ENCODE data around the gene ZSCAN23.
A peak's percentile ranks its signal among the peaks of the same experiment; 100 is the strongest.
"Not testable (repeated sequence)": the region's sequence is repeated elsewhere in the genome, so short reads cannot be mapped to it uniquely, and the experiment has no call there.

ZSCAN23 gene

DNA sequence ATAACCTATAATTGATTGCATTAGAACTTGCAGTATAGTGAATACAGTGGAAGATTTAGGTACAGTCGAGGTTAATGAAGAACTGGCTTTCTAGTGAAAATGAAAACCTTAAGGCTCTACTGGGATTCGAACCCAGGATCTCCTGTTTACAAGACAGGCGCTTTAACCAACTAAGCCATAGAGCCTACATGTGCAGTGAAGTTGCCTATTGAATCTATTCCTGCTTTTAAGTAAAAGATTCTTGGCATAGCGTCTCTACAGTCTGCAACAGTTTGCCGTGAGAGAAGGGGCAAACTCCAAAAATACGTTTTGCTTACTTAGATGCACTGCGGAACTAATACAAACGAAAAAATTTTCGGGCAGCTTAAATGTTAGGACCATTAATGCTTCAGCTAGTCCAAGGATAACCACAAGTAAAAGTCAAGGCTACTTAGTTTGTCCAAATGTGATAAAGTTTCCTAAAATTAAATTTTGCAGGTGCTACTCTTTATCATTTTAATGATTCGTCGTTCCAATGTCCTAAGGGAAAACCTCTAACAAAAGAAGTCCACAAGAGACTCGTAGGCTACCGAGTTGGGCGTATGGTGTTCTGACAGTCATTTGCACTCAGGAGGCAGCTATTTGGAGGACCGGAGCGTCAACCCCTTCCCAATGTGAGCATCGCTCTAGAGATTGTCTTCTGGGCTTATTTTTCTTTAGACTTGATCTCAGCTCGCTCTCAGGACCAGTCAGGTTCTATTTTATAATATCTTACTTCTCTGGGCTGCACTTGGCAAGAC lies 31.3 kb upstream of the ZSCAN23 start:
- peak; percentile 33 to 57 for DNase-seq (ENCODE audit: low read depth in 1 of 2, low spot score in 1 of 2)
- peaks cover 8% of the 10 kb centered on the region for H3K27me3 ChIP-seq (ENCODE audit: insufficient read depth, poor library complexity, severe bottlenecking)
- peak overlapping the region; percentile 48 for H3K4me3 ChIP-seq (replicated peaks; ENCODE audit: insufficient read depth, low read length)
- TF ChIP-seq, protein P1, sequence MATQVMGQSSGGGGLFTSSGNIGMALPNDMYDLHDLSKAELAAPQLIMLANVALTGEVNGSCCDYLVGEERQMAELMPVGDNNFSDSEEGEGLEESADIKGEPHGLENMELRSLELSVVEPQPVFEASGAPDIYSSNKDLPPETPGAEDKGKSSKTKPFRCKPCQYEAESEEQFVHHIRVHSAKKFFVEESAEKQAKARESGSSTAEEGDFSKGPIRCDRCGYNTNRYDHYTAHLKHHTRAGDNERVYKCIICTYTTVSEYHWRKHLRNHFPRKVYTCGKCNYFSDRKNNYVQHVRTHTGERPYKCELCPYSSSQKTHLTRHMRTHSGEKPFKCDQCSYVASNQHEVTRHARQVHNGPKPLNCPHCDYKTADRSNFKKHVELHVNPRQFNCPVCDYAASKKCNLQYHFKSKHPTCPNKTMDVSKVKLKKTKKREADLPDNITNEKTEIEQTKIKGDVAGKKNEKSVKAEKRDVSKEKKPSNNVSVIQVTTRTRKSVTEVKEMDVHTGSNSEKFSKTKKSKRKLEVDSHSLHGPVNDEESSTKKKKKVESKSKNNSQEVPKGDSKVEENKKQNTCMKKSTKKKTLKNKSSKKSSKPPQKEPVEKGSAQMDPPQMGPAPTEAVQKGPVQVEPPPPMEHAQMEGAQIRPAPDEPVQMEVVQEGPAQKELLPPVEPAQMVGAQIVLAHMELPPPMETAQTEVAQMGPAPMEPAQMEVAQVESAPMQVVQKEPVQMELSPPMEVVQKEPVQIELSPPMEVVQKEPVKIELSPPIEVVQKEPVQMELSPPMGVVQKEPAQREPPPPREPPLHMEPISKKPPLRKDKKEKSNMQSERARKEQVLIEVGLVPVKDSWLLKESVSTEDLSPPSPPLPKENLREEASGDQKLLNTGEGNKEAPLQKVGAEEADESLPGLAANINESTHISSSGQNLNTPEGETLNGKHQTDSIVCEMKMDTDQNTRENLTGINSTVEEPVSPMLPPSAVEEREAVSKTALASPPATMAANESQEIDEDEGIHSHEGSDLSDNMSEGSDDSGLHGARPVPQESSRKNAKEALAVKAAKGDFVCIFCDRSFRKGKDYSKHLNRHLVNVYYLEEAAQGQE (IDR thresholded peaks at IDR 0.05; ENCODE audit: insufficient replicate concordance, low read depth) = no peak
- TF ChIP-seq SPI1 (IDR thresholded peaks at IDR 0.05; ENCODE audit: borderline replicate concordance, low read depth) (no peak), POLR2AphosphoS5 (IDR thresholded peaks at IDR 0.05; ENCODE audit: low read depth) (no peak), GABPA (IDR thresholded peaks at IDR 0.05; ENCODE audit: low read depth) (no peak)
- TF ChIP-seq, protein P2, sequence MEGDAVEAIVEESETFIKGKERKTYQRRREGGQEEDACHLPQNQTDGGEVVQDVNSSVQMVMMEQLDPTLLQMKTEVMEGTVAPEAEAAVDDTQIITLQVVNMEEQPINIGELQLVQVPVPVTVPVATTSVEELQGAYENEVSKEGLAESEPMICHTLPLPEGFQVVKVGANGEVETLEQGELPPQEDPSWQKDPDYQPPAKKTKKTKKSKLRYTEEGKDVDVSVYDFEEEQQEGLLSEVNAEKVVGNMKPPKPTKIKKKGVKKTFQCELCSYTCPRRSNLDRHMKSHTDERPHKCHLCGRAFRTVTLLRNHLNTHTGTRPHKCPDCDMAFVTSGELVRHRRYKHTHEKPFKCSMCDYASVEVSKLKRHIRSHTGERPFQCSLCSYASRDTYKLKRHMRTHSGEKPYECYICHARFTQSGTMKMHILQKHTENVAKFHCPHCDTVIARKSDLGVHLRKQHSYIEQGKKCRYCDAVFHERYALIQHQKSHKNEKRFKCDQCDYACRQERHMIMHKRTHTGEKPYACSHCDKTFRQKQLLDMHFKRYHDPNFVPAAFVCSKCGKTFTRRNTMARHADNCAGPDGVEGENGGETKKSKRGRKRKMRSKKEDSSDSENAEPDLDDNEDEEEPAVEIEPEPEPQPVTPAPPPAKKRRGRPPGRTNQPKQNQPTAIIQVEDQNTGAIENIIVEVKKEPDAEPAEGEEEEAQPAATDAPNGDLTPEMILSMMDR (IDR thresholded peaks at IDR 0.05; ENCODE audit: insufficient read depth, low read length) = no peak
- H3K27ac ChIP-seq (replicated peaks) = no peak overlapping the region

DNA sequence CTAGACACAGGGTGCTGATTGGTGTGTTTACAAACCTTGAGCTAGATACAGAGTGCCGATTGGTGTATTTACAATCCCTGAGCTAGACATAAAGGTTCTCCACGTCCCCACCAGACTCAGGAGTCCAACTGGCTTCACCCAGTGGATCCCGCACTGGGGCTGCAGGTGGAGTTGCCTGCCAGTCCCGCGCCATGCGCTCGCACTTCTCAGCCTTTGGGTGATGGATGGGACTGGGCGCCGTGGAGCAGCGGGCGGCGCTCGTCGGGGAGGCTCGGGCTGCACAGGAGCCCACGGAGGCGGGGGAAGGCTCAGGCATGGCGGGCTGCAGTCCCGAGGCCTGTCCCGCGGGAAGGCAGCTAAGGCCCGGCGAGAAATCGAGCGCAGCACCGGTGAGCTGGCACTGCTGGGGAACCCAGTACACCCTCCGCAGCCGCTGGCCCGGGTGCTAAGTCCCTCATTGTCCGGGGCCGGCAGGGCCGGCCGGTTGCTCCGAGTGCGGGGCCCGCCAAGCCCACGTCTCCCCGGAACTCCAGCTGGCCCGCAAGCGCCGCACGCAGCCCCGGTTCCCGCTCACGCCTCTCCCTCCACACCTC lies 26.0 kb upstream of the ZSCAN23 start:
- H3K4me3 ChIP-seq (replicated peaks; ENCODE audit: insufficient read depth, low read length); H3K27ac ChIP-seq (replicated peaks); H3K27me3 ChIP-seq (ENCODE audit: insufficient read depth, poor library complexity, severe bottlenecking); DNase-seq (ENCODE audit: low read depth in 1 of 2, low spot score in 1 of 2): not testable (repeated sequence)

DNA sequence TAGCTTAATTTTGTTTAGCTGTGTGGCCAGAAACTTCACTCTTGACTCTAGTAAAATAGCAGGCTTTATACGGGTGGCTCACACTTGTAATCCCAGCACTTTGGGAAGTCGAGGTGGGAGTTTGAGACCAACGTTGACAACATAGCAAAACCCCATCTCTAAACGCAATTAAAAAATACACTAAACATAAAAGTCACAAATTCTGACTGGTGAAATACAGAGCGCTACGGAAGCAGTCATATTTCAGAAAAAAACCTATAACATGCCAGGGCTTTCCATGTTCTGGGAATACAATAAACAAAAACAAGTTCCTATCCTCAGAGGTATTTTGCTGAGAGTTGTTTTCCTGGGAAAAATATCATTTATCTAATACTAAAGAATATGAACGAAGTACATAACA lies 24.8 kb upstream of the ZSCAN23 start:
- Histone ChIP-seq H3K4me3 (replicated peaks; ENCODE audit: insufficient read depth, low read length) (no peak overlapping the region), H3K27ac (replicated peaks) (no peak overlapping the region), H3K27me3 (ENCODE audit: insufficient read depth, poor library complexity, severe bottlenecking) (peaks cover 3% of the 10 kb centered on the region)
- TF ChIP-seq SPI1 (IDR thresholded peaks at IDR 0.05; ENCODE audit: borderline replicate concordance, low read depth) (no peak), GABPA (IDR thresholded peaks at IDR 0.05; ENCODE audit: low read depth) (no peak), POLR2AphosphoS5 (IDR thresholded peaks at IDR 0.05; ENCODE audit: low read depth) (no peak)
- TF ChIP-seq, protein P1 (IDR thresholded peaks at IDR 0.05; ENCODE audit: insufficient replicate concordance, low read depth) = no peak
- TF ChIP-seq, protein P2 (IDR thresholded peaks at IDR 0.05; ENCODE audit: insufficient read depth, low read length) = no peak
- DNase-seq (ENCODE audit: low read depth in 1 of 2, low spot score in 1 of 2) = no peak

DNA sequence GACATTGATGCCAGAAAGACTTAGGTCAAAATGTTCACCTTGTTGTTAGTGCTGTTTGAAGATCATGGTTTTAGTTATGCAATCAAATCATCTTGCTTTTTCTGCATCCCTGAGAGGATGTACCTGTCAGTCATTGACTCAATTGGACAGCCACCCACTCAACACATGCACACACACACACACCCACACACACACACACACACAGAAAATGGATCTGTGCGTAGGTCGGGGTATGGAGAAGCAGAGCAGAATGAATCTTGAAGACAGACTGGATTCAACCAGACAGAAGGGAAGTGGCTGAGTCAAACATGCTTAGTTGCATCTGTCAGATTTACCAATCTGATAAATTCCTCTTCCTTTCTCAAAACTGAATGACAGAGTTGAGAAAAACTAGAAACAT lies 19.1 kb upstream of the ZSCAN23 start:
- Histone ChIP-seq H3K27ac (replicated peaks) (no peak overlapping the region), H3K27me3 (ENCODE audit: insufficient read depth, poor library complexity, severe bottlenecking) (peaks cover 18% of the 10 kb centered on the region), H3K4me3 (replicated peaks; ENCODE audit: insufficient read depth, low read length) (no peak overlapping the region)
- TF ChIP-seq POLR2AphosphoS5 (IDR thresholded peaks at IDR 0.05; ENCODE audit: low read depth) = no peak
- peak; percentile 12; the same call in 1 of the 2 replicates for TF ChIP-seq SPI1 (IDR thresholded peaks at IDR 0.05; ENCODE audit: borderline replicate concordance, low read depth)
- DNase-seq (ENCODE audit: low read depth in 1 of 2, low spot score in 1 of 2) = no peak

All from HL-60 (cell line).